IPS DF 19.7 (cell line): Measurements from ENCODE around the gene C4A.
"Not testable (repeated sequence)": the region's sequence is repeated elsewhere in the genome, so short reads cannot be mapped to it uniquely, and the experiment has no call there.

ENCODE experiments used
- DNase-seq: peaks from one replicate; pipeline ENCODE4 v3.0.0-alpha.2; 2013; ENCODE audit warnings: low read depth, low spot score

Gene C4A

GRCh38 chr6:32049149-32049548 is 67.3 kb downstream of the C4A start:
- DNase-seq = not testable (repeated sequence)

DNA sequence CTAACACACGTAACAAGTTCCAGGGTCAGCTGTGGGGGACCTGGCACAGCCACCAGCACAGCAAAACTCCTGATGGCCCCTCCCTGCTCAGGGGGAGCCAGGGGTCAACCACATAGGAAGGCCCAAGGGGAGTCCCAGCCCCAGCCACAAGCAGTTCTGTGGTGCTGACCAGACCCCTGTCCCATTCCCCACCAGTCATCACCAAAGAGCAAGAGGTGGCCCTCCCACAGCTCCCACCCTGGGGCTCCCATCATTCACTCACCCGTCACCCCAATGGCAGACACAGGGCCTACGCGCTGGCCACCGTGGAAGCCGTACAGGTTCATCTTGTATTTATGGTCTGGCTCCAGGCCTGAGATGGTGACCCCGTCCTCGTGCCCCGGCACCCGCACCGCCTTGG is 67.9 kb downstream of the C4A start:
- not testable (repeated sequence) for DNase-seq

GRCh38 chr6:32050562-32050961 is 68.7 kb downstream of the C4A start:
- DNase-seq = no peak
